Skin epidermis (tissue), 12 donors: ENCODE measurements around the gene KRT78.

Experiments
- H3K27ac ChIP-seq, 21 experiments: fragments of 200-600 bp; sonication (generic) in 11 of 21; one replicate each; pipeline ENCODE4 v1.5.0; 2020; ENCODE audit warnings: mild to moderate bottlenecking in 3 of 21, inconsistent platforms in 2 of 21, moderate library complexity in 2 of 21
- H3K4me3 ChIP-seq, 7 experiments: fragments of 200-600 bp; sonication (generic) in 2 of 7; one replicate each; pipeline ENCODE4 v1.5.0; 2020; ENCODE audit warnings: inconsistent platforms in 2 of 7, mild to moderate bottlenecking in 2 of 7, moderate library complexity in 1 of 7

The KRT78 gene

GRCh38 chr12:52829986-52830770 is 18.6 kb downstream of the KRT78 start:
- no peak overlapping the region for H3K4me3 ChIP-seq

GRCh38 chr12:52828591-52829021 is 20.2 kb downstream of the KRT78 start:
- H3K27ac ChIP-seq: no peak overlapping the region
- no peak overlapping the region for H3K4me3 ChIP-seq

More at GRCh38 chr12:52829986-52830770, 18.6 kb downstream of the KRT78 start:
- H3K27ac ChIP-seq: no peak overlapping the region

DNA sequence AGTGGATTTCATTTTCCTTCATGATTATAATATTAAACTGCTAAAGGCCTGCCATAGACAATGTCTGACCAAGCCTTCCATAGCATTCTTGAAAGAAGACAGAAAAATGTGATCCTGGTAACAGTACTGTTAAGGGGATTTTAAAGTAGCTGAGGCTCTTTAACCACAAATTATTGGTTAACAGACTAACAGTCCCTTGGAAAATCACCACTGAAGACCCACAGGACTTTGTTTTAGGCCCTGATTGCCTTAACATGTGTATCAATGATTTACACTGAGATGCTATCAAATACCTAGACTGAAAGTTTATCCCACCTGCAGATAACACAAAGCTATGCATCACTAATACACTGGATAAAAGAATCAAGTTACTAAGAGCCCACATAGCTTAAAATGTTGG is 20.6 kb downstream of the KRT78 start:
- no peak overlapping the region for H3K4me3 ChIP-seq
- no peak overlapping the region for H3K27ac ChIP-seq

DNA sequence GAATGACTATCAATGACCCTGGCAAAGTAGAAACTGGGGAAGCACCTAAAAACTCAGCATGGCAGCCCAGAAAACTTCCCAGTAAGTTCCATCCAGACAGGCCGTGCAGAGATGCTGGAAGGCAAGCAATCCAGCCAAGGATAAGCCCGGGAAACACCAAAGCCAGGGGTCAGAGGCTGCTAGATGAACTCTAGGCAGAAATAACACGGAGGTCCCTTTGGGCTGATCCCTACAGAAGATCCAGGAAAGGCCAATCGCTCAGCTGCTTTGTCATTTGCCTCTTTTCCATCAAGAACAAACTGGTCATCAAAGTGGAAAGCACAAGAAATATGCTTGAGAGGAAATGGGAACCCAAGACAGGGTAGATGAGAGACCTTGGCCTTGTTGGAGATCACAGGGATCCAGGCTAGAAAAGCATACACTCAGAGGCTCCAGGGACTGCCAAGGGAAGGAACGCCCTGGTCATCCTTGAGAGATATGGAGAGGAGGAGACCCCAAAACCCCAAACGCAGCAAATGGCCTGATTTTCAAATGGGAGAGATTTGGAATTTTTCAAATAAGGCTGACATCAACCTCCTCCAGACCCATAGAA is 21.2 kb downstream of the KRT78 start:
- H3K4me3 ChIP-seq: no peak overlapping the region
- no peak overlapping the region for H3K27ac ChIP-seq

GRCh38 chr12:52826611-52827498 is 21.9 kb downstream of the KRT78 start:
- H3K27ac ChIP-seq: no peak overlapping the region
- no peak overlapping the region for H3K4me3 ChIP-seq

GRCh38 chr12:52825961-52826360 is 22.8 kb downstream of the KRT78 start:
- Histone ChIP-seq H3K4me3 (no peak overlapping the region), H3K27ac (no peak overlapping the region)

GRCh38 chr12:52824741-52825410 is 23.9 kb downstream of the KRT78 start:
- Histone ChIP-seq H3K27ac (no peak overlapping the region), H3K4me3 (no peak overlapping the region)

- Histone ChIP-seq H3K27ac (no peak overlapping the region), H3K4me3 (no peak overlapping the region)
Measured at GRCh38 chr12:52823761-52824450, 24.9 kb downstream of the KRT78 start.

DNA sequence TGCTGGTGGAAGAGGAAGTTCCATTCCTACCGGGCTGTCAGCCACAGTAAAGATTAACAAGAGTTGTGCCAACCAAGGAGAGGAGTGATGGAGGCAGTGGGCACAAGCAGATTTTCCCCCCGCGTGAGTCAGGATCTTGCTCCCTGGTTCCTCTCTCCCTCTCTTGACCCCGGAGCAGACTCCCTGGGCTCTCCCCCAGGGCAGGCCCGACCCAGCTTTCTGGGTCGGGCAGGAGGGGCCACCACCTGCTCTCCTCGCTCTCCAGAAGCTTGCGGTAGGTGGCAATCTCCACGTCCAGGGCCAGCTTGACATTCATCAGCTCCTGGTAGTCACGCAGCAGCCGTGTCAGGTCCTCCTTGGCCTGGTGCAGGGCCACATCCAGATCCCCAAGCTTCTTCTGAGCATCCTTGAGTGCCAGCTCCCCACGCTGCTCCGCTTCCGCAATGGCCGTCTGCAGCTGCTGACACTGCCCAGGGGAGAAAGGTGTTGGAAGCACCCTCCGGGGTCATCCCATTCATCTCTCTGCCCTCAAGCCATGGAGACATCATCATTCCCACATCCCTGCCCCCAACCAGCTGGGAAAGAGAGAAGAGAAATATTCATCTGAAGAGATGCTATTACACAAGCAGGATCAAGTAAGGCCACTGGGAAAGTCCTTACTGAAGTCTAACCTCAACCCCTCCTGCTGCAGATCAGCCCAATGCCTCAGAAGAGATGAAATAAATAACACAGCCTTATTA is 25.9 kb downstream of the KRT78 start:
- no peak overlapping the region for H3K4me3 ChIP-seq
- H3K27ac ChIP-seq: no peak overlapping the region

DNA sequence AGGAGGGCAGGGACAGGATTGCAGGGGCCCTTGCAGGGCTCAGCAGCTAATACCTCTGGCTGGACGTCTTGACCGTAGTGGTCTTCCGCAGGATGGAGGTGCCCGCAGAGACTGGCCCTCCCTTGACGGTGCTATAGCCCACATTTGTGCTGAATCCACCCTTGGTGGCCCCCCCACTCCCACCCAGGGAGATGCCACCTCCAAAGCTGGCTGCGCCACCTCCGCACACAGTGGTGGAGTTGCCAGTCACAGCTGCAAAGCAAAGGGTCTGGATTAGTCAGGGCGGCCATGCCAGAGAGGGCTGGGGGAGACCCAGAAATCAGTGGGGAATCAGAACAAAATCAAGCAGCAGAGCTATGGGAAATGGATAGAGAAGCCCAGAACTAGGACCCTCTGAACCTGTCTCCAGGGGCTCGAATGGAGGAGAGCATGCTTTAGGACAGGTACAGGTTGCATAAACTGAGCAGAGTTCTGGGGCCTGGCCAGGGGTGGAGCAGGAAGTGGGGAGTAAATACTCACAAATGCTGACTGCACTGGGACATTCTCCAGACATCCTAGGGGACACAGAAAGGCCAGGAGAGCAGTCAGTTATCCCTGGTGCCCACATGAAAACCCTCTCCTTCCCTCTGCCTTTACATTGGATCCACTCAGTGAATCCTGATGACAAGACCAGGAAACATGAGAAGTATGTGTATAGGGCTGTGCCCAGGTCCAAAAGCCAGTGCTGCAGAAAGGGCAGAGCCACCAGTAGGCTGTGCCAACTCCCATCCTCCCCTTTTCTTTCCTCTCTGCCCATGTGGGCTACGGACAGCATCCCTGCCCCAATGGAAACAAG is 26.8 kb downstream of the KRT78 start:
- H3K27ac ChIP-seq: no peak overlapping the region

GRCh38 chr12:52821071-52821730 is 27.6 kb downstream of the KRT78 start:
- Histone ChIP-seq H3K4me3 (no peak overlapping the region), H3K27ac (no peak overlapping the region)

More for the DNA sequence above, 26.8 kb downstream of the KRT78 start:
- no peak overlapping the region for H3K4me3 ChIP-seq

GRCh38 chr12:52820521-52820920 is 28.3 kb downstream of the KRT78 start:
- Histone ChIP-seq H3K27ac (no peak overlapping the region), H3K4me3 (no peak overlapping the region)

DNA sequence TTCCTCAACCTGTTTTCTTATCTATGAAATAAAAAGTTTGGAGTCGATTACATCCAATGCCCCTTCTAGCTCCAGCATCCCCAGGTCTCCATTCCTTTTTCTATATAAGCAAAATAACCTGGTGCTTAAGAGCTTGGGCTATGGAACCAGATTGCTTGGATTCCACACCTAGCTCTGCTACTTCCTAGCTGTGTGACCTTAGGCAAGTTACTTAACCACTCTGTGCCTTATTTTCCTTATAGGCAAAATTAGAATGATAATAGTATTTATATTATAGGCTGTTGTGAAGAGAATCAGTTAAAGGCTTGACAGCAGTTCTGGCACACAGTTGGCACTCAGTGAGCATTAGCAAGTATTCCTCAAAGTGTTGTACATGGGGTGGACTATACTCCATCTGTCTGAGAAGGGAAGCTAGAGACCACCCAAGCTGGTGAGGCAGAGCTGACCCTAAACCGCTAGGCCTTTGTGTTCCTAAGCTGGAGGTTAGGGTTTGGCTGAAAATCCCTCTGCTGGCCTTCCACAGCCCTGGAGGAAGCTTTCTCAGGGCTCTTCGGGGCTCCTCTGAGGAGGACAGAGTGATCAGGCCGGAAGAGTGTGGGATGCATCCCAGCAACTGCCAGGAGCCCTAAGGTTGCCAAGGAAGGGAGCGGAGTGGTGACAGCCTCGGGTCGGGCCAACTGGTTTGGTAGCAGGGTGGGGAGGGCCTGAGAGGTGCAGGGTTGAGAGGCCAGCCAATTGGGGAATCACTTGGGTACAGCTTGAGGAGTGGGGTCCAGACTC is 28.9 kb downstream of the KRT78 start:
- Histone ChIP-seq H3K27ac (no peak overlapping the region), H3K4me3 (no peak overlapping the region)

GRCh38 chr12:52818887-52819420 is 29.8 kb downstream of the KRT78 start:
- Histone ChIP-seq H3K4me3 (no peak overlapping the region), H3K27ac (no peak overlapping the region)

GRCh38 chr12:52818388-52818787 is 30.4 kb downstream of the KRT78 start:
- Histone ChIP-seq H3K27ac (no peak overlapping the region), H3K4me3 (no peak overlapping the region)

DNA sequence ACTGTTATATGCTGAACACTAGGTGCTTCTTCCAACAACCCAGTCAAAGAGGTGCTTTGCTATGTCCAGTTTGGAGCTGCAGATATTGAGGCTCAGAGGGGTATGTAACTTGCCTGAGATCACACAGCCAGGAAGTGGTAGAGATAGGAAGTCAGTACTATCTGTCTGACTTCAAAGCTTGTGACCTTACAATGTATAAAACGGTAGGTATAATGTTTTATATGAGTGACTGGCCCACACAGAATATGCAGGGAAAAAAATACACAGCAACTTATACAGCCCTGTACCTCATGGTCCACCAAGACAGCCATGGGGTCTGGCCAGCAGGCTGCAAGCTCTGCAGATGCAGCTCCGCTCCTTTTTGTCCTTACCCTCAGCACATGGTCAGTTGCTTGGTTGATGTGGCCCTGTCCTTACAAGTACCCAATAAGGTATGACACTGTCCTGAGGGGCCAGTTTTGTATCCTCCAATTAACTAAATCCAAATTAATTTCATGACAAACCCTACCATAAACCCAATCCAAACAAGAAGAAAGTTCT is 31.0 kb downstream of the KRT78 start:
- Histone ChIP-seq H3K4me3 (no peak overlapping the region), H3K27ac (no peak overlapping the region)
